GM12873 (cell line): Measurements from ENCODE around the gene CAPN10.

Experiments used
- TF ChIP-seq, protein P1 (sequence below): IDR thresholded peaks from 2 replicates; pipeline ENCODE4 v1.5.1; 2012; ENCODE audit warnings: low read depth, mild to moderate bottlenecking, moderate library complexity, low read length, control low read depth; ENCODE audit not compliant: insufficient read depth; ENCODE audit errors: missing control alignments

Gene CAPN10

DNA sequence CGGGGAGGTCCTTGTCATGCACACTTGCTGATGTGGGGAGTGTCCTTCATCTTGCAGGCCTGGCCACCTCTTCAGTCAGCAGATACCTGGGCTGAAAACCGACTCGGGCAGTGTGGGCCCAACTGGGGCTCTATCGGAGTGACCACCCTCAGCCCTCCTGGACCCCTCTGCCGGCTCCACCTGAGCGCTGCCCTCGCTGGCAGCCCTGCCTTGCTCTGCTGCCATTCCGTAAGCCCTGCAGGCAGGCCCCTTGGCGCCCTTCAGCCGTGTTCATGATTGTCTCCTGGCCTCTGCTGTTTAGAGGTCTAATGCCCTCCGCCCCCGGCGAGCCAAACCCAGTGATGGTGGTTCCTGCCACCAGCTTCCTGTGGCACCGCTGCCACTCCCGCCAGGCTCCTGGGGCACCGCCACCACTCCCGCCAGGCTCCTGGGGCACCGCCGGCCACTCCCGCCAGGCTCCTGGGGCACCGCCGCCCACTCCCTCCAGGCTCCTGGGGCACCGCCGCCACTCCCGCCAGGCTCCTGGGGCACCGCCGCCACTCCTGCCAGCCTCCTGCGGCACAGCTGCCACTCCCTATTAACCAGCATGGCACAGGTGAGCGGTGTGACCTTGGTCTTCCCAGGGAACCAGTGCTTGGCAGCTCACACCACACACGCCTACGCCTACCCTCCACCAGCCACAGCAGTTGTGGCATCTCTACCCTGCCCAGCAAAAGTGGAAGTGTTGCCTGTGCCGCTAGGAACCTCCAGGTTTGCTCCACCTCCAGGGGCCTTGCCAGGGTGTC lies 15.9 kb downstream of the CAPN10 start:
- TF ChIP-seq, protein P1, sequence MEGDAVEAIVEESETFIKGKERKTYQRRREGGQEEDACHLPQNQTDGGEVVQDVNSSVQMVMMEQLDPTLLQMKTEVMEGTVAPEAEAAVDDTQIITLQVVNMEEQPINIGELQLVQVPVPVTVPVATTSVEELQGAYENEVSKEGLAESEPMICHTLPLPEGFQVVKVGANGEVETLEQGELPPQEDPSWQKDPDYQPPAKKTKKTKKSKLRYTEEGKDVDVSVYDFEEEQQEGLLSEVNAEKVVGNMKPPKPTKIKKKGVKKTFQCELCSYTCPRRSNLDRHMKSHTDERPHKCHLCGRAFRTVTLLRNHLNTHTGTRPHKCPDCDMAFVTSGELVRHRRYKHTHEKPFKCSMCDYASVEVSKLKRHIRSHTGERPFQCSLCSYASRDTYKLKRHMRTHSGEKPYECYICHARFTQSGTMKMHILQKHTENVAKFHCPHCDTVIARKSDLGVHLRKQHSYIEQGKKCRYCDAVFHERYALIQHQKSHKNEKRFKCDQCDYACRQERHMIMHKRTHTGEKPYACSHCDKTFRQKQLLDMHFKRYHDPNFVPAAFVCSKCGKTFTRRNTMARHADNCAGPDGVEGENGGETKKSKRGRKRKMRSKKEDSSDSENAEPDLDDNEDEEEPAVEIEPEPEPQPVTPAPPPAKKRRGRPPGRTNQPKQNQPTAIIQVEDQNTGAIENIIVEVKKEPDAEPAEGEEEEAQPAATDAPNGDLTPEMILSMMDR = no peak

DNA sequence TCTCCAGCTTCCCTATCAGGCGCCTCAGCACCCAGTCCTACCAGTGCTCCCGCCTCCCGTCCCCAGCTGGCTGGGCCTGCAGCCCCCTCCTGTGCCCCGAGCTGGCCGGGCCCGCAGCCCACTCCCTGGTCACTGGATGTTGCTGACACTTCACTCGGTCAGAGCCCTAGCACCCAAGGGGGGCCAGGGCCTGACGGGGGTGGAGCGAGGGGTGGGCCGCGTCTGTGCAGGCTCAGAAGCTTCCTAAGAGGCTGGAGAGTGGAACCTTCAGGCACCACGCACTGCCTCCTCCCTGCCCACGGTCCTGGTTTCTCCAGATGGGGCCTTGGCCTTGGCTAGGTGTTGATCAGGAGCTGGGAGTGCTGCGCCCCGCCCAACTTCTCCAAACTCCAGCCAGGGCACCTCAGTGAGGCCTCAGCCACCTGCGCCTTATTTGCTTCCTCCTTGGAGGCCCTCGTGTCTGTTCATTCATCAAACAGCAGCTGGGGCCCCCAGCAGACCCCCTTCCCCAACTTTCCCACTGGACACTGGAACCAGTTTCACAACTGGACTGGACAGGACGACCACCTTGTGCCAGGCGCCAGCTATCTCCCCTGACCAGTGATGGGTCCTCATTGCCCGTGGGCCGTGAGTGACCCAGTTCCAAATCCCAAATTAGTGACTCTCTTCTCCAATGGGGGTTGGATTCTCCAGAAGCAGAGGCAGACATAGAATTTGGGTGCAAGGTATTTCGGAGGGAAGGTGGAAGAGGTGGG lies 16.7 kb downstream of the CAPN10 start:
- TF ChIP-seq, protein P1 = no peak

DNA sequence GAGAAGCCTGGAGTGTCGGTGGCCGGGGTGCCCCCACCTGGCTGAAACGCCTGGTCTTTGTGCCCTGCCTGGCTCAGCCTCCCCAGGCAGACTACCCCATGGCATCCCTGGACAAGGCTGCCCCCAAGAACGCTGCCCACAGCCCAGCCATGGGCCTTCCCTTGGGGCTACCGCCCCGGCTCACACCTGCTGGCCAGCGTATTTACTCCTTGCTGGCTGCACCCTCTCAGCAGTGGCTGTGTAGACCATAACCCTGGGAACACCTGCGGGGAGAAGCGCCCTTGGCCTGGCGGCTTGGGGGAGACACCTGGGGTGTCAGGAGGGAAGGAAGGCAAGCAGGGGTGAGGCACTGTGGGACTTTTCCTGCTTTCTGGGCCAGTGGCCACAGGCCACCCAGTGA lies 17.3 kb downstream of the CAPN10 start:
- TF ChIP-seq, protein P1 = no peak

DNA sequence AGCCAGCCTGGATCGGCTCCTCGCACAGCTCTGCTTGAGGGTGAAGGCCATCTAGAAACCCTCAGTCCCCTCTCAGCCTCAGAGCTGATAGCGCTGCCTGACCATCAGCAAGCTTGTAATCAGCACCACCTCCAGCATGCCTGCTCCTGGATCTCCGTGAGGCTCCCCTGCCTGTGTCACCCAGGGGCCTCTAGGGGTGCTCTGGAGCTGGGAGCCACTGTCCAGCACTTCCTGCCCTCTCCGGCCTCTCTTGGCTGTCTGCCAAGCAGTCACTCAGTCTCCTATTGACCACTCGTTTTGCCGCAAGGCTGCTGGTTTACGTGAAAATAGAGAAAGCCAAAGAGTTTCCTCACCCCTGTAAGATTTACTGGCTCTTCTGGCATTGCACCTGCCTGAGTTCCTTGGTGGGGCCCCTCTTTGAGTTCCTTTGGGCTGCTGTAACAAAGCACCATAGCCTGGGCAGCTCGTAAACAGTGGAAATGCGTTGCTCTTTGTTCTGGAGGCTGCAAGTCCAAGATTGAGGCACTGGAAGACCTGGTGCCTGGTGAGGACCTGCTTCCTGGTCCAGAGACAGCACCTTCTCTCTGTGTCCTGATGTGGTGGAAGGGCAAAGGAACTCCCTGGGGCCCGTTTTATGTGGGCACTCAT lies 17.9 kb downstream of the CAPN10 start:
- TF ChIP-seq, protein P1 = peak; percentile 57

DNA sequence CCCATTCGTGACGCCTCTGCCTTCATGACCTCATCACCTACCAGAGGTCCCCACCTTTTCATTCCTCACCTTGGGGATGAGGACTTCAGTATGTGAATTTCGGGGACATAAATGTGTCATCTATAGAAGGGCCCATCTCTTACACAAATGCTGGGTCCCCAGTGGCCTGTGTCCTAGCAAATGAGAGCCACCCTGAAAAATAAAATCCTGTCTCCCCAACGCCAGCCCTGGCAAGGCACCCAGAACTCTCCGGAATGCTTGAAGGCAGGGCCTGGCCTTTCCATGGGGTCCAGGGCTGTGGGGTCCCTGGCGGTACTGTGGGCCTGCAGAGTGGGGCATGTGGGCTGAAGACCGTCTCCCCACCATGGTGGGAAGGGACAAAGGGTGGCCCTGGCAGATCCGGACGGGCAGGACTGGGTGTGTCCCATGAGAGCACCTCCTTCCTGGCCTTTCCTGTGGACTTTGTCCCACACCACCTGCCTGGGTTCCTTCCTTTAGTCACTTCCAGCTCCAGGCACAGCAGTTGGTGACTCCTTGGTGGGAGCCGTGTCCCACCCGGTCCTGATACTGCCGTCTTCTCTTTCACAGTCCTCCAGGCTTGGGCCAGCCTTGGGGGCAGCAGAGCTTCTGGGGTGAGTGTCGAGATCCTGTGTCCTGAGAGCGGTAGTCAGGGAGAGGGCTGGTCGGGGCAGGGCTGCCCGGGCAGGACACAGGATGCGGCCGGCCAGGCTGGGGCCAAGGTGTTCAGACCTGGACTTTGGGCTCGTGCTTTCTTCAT lies 18.6 kb downstream of the CAPN10 start:
- TF ChIP-seq, protein P1 = no peak

DNA sequence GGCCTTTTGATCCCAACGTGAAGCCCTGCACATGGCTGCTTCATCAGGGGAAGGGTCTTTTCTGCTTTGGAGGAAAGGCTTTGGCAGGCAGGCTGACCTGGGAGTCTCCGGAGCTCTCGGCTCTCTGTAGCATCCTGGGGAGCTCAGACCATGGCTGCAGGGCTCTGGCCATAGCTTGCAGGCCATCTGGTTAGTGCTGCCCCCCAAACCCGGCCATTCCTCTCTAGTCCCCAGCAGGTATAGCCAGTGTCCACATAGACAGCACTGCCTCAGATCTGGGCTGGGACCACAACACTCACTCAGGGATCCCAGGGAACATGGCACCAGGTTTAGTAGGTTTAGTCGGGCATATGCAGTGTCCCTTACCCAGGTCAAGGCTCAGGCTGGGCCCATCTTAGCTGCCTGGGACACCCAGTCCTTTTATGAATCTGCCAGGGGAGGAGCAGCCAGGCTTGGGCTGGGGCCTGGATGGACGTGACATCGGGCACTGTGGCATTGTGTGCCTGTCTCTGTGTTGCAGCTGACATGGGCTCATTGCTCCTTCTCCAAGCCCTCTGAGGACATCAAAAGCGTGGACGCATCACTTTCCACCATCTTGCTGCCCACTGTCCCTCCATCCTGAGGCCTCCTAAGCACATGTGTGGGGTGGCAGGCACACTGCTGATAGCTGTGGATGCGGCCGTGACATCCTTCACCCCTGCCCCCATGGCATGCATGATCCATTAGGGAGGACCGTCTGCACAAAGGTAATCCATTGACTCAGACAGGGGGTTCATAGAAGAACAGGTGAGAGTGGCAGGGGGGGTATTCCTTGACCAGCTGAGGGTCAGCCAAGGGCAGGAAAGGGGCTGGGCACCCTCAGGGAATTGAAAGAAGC lies 19.6 kb downstream of the CAPN10 start:
- TF ChIP-seq, protein P1 = no peak
